GM18951 (cell line): ENCODE results near the gene MORC1.

ENCODE experiments used
- POLR2A ChIP-seq: IDR thresholded peaks from 4 replicates; pipeline ENCODE4 v1.6.1; 2011; ENCODE audit warnings: mild to moderate bottlenecking; ENCODE audit not compliant: insufficient read length, insufficient read depth; ENCODE audit errors: extremely low read depth
- in situ Hi-C: fragments of 300-500 bp; cut with MboI; formaldehyde crosslinking; loops from one replicate; pipeline ENCODE4 v1.12.0; 2022; ENCODE audit warnings: low sequenced_read_pairs, mixed read lengths, inconsistent platforms; ENCODE audit not compliant: unreplicated experiment

MORC1 gene

DNA sequence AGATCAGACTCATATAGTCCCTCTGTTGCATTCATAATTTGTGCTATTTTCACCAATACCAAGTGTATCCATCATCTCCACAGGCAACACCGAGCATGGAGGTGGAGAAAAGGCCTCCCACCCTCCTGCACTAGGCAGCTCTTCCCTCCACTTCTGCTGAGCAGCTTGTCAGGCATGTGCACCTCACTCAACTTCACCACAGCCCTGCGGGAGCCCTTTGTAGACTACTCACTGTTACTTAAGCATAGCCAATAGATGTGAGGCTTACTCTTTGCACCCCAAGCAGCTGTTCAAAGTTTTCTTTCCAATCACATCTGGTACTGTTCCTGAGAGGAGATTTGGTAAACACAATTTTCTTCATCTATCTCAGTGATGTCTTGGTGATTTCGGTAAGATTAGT lies 147.4 kb downstream of the MORC1 start:
- in situ Hi-C loops = no loop called here
- no peak for TF ChIP-seq POLR2A

GRCh38 chr3:108966773-108967172 lies 151.2 kb downstream of the MORC1 start:
- in situ Hi-C loops = no loop called here
- TF ChIP-seq POLR2A = no peak

DNA sequence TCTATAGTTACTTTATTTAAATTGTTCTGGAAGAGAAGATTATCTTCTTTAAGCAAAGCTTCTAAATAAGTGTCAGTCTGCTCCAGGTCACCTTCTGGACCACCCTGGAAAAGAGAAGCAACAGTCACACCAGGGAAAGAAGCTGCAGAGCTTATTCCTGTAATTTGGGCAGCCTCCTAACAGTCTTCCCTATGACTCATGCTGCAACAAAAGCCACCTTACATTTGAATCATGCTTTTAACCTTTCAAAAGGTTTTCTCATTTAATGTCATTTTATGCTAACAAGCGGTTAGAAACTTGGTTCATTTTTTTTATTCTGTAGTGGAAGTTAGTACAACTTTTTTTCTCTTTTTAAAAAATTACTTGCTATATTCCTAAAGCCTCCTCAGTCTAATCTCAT lies 158.9 kb downstream of the MORC1 start:
- in situ Hi-C loops = no loop called here

GRCh38 chr3:108953700-108954099 lies 164.2 kb downstream of the MORC1 start, which contains the start of gene GUCA1C:
GUCA1C (minus strand) TSS chr3:108953879; CDS start chr3:108953762, 117 bp downstream.
- in situ Hi-C loops = no loop called here

More for the DNA sequence above, 158.9 kb downstream of the MORC1 start:
- TF ChIP-seq POLR2A = no peak

GRCh38 chr3:108953210-108953609 lies 164.7 kb downstream of the MORC1 start:
- in situ Hi-C loops = no loop called here

More at GRCh38 chr3:108953700-108954099, 164.2 kb downstream of the MORC1 start, which contains the start of gene GUCA1C:
- no peak for TF ChIP-seq POLR2A

GRCh38 chr3:108951820-108952501 lies 166.0 kb downstream of the MORC1 start:
- in situ Hi-C loops = no loop called here
- TF ChIP-seq POLR2A = no peak

More at GRCh38 chr3:108953210-108953609, 164.7 kb downstream of the MORC1 start:
- TF ChIP-seq POLR2A = no peak

- in situ Hi-C loops = no loop called here
- TF ChIP-seq POLR2A = no peak
Observed at GRCh38 chr3:108947855-108948254, 170.1 kb downstream of the MORC1 start.

- in situ Hi-C loops = no loop called here
Observed at GRCh38 chr3:108946292-108947285, 171.3 kb downstream of the MORC1 start.

GRCh38 chr3:108940568-108941263 lies 177.2 kb downstream of the MORC1 start:
- in situ Hi-C loops = no loop called here
- TF ChIP-seq POLR2A = no peak

More at GRCh38 chr3:108946292-108947285, 171.3 kb downstream of the MORC1 start:
- TF ChIP-seq POLR2A = no peak

DNA sequence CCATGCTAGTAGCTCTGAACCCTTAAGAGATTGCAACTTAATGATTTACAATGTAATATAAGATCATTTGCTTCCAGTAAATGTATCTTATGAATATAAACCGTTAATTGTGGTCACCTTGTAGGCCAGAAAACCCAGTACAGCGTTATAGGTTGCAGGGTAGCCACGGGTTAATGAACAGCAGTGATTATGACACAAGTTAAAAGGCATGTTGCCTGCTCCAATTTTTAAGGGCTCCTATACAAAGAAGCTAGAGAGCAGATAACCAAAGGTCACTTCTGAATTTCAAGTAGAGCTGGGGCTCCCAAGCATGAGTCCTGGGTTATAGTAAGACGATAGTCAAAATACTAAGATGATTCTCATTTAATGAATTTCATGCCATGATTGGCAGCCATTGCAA lies 177.8 kb downstream of the MORC1 start:
- in situ Hi-C loops = no loop called here
- no peak for TF ChIP-seq POLR2A

- no peak for TF ChIP-seq POLR2A
- in situ Hi-C loops = no loop called here
Observed at GRCh38 chr3:108936924-108937689, 180.8 kb downstream of the MORC1 start.

- in situ Hi-C loops = no loop called here
- TF ChIP-seq POLR2A = no peak
Observed at GRCh38 chr3:108931035-108931434, 186.9 kb downstream of the MORC1 start.
